DOHH2 (cell line): ENCODE results near the gene MRPL49.

ENCODE experiments used
- EZH2phosphoT487 ChIP-seq: fragments of 200-600 bp; sonication (generic); IDR thresholded peaks from 2 replicates; pipeline ENCODE4 v1.6.1; 2017; ENCODE audit warnings: borderline replicate concordance, mild to moderate bottlenecking, antibody characterized with exemption, low read length, moderate library complexity, mixed read lengths
- TF ChIP-seq, protein P1 (sequence below): fragments of 200-600 bp; sonication (generic); IDR thresholded peaks from one replicate; pipeline ENCODE4 v1.5.1; 2014; ENCODE audit warnings: antibody characterized with exemption, mild to moderate bottlenecking, low read depth, low read length; ENCODE audit not compliant: poor library complexity, severe bottlenecking

DNA sequence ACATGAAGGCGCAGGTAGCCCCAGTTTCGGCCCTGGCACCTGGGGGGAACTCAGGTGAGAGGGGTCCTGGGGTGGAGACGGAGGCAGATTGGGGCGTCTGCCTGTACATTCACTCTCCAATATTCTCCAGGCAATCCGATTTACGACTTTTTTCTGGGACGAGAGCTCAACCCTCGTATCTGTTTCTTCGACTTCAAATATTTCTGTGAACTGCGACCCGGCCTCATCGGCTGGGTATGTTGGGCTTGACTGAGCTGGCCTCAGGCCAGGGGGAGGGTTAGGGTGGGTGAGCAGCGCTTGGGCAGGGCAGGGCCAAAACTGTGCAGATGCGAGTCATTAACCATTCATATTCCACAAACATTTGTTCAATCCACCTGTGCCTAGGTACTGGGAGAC, 8.8 kb upstream of the MRPL49 start:
- TF ChIP-seq, protein P1, sequence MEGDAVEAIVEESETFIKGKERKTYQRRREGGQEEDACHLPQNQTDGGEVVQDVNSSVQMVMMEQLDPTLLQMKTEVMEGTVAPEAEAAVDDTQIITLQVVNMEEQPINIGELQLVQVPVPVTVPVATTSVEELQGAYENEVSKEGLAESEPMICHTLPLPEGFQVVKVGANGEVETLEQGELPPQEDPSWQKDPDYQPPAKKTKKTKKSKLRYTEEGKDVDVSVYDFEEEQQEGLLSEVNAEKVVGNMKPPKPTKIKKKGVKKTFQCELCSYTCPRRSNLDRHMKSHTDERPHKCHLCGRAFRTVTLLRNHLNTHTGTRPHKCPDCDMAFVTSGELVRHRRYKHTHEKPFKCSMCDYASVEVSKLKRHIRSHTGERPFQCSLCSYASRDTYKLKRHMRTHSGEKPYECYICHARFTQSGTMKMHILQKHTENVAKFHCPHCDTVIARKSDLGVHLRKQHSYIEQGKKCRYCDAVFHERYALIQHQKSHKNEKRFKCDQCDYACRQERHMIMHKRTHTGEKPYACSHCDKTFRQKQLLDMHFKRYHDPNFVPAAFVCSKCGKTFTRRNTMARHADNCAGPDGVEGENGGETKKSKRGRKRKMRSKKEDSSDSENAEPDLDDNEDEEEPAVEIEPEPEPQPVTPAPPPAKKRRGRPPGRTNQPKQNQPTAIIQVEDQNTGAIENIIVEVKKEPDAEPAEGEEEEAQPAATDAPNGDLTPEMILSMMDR = no peak
- TF ChIP-seq EZH2phosphoT487 = no peak
